HG03457 (cell line): ENCODE measurements around the gene OLAH.
"Not testable (repeated sequence)": the region's sequence is repeated elsewhere in the genome, so short reads cannot be mapped to it uniquely, and the experiment has no call there.

ENCODE experiments used
- ATAC-seq: cut with Tn5 transposase; IDR thresholded peaks from one replicate; pipeline ENCODE4 v1.9.1; 2021; ENCODE audit warnings: moderate number of reproducible peaks; ENCODE audit not compliant: unreplicated experiment

OLAH gene

DNA sequence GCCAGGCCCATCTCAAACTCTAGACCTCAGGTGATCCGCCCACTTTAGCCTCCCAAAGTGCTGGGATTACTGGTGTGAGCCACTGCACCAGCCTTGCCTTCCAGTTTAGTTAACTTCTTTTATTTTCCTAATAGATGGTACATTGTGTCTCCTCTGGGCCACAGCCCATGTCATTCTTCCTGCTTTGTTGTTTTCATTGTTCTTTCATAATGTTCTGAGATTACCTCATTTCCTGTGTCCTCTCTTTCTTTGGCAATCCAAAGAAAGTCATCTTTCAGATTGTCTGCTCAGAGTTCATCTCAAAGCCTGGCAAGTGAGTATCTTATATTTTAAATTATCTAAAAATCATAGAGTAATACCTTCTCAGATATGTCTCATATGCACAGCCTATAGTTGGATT lies at the start of gene OLAH:
OLAH (plus strand) TSS at position 270 of the 400 bp plus-strand sequence. CDS start 3,346 bp downstream, outside the sequence.
- ATAC-seq: no peak

DNA sequence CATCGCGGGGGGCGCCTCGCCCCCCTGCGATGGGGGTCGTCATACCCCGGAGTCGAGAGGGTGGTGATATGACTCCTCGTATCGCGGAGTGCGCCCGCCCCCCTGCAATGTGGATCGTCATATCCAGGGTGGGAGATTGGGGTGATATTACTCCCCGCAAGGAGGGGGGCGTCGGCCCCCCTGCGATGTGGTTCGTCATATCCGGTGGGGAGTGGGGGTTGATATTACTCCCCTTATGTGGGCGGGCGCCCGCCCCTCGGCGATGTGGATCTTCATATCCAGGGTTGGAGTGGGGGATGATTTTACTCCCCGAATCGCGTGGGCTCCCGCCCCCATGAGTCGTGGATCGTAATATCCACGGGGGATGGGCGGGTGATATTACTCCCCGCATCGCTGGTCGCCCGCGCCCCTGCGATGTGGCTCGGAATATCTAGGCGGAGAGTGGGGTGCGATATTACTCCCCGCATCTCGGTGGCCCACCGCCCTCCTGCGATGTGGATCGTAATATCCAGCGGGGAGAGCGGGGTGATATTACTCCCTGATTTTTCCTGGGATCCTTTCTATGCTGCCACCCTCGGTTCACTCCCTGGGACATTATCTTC lies 47.7 kb upstream of the OLAH start:
- ATAC-seq: no peak

DNA sequence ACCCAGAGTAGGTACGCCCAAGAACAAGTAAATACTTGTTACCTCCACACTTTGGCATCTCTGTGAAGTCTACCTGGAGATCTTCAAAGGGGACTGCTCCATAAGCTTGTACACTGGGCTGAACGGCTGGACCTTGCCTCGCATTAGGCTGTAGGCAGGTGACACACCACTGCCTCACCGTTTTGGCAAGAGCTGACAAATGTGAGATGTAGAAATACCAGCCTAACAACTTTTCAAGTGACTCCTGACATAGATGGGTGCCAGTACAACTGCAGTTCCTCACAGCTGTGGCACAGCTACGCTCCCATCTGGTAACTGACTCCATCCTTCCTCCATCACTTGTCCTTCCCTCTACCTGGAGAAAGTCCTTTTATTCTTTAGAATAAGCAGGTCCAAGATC lies 30.2 kb upstream of the OLAH start:
- not testable (repeated sequence) for ATAC-seq

DNA sequence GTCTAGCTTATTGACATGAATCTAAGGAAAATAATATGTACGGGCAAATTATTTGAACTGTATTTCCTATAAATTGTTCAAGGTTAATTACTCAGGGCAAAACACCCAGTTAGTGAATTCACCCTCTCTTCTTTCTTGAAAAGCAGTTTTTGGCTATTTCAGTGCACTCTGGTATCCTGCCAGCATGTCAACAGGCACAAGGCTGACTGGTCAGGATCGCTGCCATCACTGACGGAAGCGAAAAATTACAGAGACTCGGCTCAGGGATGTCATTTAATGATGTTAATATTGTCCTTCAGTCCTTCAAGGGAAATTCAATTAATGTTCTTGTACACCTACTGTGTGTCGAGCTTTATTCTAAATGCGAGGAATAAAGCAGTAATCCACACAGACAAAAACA lies 28.3 kb upstream of the OLAH start:
- no peak for ATAC-seq

DNA sequence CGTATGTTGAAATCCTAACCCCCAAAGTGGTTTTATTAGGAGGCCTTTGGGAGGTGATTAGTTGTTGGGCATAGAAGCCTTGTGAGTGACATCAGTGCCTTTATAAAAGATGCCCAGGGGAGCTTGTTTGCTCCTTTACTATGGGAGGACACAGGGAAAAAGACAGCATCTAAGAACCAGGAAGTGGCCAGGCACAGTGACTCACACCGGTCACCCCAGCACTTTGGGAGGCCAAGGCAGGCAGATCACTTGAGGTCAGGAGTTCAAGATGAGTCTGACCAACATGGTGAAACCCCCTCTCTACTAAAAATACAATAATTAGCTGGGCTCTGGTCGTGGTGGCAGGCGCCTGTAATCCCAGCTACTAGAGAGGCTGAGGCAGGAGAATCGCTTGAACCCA lies 22.8 kb upstream of the OLAH start:
- ATAC-seq: not testable (repeated sequence)

DNA sequence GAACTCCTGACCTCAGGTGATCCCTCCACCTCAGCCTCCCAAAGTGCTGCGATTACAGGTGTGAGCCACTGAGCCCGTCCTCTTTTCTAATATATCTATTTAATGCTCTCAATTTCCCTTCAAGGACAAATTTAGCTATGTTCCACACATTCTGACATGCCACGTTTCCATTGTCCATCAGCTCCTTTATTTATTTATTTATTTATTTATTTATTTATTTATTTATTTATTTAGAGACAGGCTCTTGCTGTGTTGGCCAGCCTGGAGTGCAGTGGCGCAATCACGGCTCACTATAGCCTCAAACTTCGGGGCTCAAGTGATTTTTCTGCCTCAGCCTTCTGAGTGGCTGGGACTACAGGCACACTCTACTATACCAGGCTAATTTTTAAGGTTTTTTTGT lies 20.7 kb upstream of the OLAH start:
- ATAC-seq: not testable (repeated sequence)

DNA sequence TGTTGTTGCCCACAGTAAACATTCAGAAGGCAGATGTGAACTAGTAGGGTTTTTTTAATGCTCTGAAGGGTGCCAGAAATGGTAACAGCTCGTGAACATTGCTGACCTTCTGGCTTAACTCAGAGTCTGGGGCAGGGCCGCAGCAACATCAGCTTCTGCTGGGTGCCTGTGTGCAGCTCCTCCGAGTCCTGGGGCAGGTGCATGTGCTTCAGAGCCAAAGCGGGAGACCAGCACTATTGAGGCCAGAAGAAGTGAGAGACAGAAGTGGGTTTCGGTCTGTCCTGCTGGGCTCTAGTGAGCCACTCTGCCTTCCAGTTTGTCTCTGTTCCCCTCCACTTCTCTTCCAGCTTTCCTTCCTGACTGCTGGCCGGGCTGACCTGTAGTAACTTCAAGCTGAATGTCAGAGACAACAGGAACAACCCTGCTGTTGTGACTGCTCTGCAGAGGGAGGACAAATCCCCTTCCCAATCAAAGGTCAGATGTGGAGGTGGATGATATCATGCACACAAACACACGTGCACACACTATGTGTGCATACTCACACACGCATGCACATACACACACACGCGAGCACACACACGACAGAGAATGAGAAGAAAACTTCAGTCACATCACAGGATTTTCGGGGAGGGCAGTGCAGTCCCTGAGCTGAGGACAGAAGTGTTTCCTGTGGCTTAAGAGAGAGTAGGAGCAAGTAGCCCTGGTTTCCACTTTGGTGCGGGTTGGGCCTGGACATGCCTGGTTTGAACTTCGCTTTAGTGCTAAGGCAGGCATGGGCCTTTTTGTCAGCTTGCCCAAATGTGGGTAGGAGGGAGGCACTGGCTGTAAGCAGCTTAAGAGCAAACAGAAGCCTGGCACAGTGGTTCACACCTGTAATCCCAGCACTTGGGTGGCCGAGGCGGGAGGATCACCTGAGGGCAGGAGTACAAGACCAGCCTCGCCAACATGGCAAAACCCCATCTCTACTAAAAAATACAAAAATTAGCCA lies 19.4 kb upstream of the OLAH start:
- not testable (repeated sequence) for ATAC-seq

DNA sequence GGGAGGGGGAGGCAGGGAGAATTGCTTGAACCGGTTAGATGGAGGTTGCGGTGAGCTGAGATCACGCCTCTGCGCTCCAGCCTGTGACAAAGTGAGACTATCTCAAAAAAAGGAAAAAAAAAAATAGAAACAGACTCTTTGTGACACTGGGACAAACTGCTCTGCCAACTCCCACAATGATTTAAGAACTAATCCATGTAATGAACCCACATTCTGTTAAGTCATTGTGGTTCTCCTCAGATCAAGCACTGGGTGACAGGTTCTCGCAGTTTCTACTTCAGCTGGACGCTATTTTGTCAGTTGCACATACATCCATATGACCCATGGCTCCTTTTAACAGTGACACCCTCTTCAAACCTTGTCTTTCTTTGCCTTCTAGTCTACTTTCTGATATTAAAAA lies 18.7 kb upstream of the OLAH start:
- not testable (repeated sequence) for ATAC-seq

DNA sequence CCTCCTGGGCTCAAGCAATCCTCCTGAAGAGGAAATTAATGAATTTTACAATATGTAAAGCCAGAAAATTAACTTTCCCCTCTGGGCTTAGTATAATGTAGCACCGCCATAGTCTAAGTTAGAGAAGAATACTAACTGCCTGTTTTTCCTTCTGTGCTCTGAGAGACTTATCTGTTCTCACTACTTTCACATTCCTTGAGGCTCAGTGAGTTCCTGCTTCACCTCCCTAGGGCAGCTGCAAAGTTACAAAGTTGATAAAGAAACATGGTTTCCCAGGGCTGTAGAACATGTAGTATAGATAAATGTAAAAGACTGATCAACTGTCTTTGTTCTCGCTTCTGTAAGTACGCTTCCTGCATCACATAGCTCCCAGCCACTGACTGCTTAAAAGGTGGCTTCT lies 16.0 kb upstream of the OLAH start:
- no peak for ATAC-seq

DNA sequence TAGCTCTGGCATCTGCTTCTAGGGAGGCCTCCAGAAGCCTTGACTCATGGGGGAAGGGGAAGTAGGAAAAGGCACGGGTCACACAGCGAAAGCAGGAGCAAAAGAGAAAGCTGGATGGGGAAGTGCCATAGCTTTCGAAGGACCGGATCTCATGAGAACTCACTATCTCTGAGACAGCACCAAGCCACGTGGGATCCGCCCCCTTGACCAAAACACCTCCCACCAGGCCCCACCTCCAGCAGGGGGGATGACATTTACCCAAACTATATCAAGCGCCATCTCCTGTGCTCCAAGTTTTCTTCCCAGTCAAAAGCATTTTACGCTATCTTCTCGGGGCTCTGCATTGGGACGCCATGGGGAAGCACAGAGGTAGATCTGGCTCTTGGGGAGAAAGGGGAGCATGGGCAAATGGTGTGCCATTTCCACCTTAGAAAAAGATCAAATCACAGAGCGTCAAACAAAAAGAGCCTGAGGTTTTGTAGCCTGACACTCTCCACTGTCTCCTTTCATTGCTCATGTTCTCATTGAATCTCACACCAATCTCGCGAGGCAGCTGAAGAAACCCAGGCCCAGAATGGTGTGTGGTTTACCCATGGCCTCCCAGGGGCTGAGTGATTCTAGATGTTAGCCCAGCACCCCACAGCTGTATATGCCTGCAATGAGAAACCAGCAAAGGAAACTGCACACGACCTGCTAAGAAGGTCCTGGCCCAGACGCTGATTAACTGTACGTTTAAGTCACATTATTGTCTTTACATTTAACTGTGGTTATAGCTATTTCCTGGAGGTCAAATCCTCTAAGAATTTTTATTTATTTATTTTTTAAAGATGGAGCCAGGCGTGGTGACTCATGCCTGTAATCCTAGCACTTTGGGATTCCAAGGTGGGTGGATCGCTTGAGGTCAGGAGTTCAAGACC lies 8.1 kb upstream of the OLAH start:
- no peak for ATAC-seq

DNA sequence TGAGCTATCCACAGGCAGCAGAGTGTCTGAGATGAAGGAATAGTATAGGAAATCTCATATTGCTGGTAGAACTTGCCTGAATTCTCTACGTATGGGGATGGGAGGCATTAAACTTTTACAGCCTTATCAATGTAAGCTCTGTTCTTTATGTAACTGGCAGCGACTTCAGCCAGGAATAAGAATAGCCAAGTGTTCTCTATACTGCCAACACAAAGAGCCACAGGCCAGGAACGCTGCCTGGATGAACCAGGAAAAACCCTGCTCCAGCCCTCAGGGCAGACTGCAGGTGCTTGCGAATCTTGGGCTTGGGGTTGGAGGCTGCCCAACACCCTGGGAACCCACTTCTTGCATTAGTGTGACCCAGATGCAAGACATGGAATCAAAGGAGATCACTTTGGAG lies 6.1 kb upstream of the OLAH start:
- no peak for ATAC-seq

DNA sequence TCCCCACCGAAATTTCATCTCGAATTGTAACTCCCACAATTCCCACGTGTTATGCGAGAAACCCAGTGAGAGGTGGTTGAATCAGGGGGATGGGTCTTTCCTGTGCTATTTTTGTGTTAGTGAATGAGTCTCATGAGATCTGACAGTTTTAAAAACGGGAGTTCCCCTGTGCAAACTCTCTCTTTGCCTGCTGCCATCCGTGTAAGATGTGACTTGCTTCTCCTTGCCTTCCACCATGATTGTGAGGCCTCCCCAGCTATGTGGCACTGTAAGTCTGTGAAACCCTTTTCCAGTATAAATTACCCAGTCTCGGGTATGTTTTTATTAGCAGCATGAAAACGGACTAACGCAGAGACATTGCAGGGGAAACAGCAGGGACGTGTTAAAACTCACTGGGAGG lies 5.3 kb upstream of the OLAH start:
- no peak for ATAC-seq

DNA sequence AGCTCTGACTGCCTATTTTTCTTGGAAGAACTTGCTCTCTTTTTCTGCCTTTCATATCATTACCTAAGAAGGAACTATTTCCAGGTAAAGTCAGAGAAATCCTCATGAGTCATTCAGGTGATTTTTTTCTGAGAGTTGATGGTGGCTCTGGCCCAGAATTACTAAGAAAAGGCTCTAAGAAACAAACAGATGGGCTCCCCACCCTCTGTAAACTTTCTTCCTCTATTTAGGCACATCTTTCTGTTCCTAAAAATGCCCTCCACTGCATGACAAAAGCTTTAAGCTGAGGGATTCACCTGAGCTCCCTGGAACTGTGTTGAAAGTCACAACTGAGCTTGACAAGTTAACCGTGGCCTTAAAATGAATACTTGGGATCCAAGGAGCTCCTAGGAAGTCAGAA lies 1.6 kb downstream of the OLAH start:
- ATAC-seq: no peak

DNA sequence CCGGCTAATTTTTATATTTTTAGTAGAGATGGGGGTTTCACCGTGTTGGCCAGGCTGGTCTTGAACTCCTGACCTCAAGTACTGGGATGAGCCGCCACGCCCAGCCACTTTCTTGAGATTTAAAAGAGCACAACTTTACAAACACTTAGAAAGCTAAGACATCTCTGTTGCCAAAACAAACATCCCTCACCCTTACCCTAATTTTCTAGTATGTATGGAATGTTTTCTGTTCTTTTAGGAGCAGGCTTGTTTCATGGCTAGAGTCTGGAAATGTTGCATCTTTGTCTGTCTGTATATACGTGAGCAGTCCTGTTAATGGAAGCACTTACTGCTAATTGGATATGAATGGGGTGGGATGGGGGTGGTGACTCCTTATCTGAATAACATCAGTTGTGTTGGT lies 2.9 kb downstream of the OLAH start:
- no peak for ATAC-seq

DNA sequence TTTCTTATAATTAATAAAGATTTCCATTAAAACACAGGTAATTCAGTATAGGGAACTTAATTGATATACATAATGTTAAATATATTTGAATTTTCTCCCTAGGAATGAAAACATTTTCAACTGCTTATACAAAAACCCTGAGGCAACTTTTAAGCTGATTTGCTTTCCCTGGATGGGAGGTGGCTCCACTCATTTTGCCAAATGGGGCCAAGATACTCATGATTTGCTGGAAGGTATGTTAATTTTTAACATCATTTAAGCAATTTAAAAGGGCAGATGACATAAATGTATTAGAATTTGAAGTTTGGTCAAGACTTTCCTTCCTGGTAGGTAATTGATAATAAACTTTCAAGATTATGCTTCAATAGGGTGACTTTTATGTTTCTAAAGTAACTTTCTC lies 5.8 kb downstream of the OLAH start:
- no peak for ATAC-seq

DNA sequence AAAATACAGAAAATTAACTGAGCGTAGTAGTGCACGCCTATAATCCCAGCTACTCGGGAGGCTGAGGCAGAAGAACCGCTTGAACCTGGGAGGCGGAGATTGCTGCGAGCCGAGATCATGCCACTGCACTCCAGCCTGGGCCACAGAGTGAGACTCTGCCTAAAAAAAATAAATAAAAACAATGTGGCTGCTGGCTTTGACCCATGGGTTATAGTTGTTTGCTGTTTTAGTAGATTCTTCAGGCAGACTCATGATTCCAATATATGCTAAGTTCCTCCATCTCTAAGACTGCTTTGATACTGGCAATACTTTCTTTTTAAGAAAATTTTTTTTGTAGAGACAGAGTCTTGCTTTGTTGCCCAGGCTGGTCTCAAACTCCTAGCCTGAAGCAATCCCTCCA lies 8.4 kb downstream of the OLAH start:
- ATAC-seq: no peak

DNA sequence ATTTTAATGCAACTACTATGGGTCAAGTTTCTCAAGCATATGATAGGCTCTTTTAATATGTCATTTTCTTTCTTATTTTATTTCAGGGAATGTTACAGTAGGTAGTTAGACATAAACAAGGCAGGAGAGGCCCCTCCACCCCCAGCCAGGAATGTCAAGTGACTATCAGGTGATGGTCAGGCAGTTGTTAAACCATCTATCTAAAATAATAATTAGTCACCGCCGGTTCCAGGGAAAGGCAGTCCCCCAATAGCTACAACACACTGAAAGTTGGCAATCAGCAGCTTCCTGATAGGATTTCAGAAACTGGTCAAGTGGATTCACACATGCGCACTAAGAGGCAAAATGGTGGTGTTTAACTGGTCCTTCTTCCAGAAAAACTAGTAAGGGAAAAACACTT lies 9.3 kb downstream of the OLAH start:
- no peak for ATAC-seq

DNA sequence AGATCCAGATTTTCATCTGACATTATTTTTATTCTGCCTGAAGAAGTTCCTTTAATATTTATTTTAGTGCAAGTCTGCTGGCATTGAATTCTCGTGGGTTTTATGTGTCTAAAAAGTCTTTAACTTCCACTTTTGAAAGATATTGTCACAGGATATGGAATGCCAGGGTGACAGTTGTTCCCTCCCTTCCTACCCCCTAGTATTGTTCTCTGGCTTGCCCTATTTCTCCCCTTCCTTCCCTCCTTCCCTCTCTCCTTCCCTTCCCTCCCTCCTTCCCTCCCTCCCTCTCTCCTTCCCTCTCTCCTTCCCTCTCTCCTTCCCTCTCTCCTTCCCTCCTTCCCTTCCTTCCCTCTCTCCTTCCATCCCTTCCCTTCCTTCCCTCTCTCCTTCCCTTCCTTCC lies 14.9 kb downstream of the OLAH start:
- ATAC-seq: no peak

DNA sequence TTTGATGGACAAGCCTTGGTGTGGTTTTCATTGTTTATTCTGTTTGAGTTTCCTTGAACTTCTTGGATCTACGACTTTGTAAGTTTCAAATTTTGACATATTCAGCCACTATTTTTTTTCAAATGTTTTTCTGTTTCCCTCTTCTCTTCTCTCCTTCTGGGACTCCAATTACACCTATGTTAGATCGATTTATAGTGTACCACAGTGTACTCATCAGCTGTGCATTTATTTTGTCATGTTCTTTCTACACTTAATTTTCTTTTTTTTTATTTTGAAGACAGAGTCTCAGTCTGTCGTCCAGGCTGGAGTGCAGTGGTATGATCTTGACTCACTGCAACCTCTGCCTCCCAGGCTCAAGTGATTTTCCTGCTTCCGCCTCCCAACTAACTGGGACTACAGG lies 16.2 kb downstream of the OLAH start:
- no peak for ATAC-seq

DNA sequence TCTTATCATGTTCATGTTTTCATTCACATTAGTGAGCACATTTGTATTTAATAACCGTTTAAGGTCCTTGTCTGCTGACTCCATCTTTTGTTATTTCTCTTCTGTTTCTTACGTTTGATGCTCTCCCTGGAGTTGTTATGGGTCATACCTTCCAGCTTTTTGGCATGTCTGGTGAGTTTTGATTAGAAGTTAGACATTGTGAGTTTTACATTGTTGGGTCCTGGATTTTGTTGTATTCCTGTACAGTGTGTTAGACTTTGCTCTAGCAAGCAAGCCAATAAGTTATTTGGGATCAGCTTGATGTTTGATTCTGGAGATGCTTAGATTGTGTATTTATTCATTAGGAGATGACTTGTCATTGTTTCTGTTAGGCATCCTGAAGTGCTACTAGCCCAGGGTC lies 16.9 kb downstream of the OLAH start:
- no peak for ATAC-seq

DNA sequence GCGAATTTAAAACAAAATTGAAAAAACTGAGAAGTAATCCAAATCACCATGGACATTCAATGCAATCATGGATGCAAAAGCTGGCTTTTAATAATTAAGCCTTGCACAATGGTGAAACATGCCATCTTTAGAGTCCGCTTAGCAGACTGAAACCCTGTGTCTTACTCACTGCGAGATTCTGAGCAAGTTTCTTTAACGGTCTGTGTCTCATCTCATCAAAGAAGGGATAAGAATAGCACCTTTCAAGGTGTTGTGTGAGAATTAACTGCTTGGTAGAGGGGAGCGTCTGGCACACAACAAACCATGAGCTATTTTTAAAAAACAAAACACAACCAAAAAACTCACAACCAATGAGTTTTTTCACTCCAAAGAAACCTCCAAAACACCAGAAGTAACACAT lies 23.4 kb downstream of the OLAH start:
- ATAC-seq: no peak
